ENCODE measurements around the gene SLC36A4.

GRCh38 chr11:93159721-93160120 lies 38.1 kb downstream of the SLC36A4 start:
- no peak for TF ChIP-seq MXI1 (IDR thresholded peaks at IDR 0.05; ENCODE audit: borderline replicate concordance, low read depth, low read length)
- no peak for TF ChIP-seq CEBPB (IDR thresholded peaks at IDR 0.05; ENCODE audit: low read depth, low read length)
- TF ChIP-seq POLR2A (IDR thresholded peaks at IDR 0.05; ENCODE audit: low read depth, low read length), result no peak
- no peak for TF ChIP-seq RAD21 (IDR thresholded peaks at IDR 0.05; ENCODE audit: low read length)
- TF ChIP-seq BHLHE40 (IDR thresholded peaks at IDR 0.05; ENCODE audit: low read depth, low read length), result no peak
- no peak for TF ChIP-seq CTCF (conservative IDR thresholded peaks at IDR 0.05; ENCODE audit: low read depth, low read length)
- no peak for TF ChIP-seq MAZ (IDR thresholded peaks at IDR 0.05; ENCODE audit: borderline replicate concordance, low read depth, low read length)
- no peak for TF ChIP-seq NFE2L2 (IDR thresholded peaks at IDR 0.05; ENCODE audit: low read depth, low read length)

All from IMR-90 (cell line).